Measurements from ENCODE around the gene TIFAB. TPM values are rescaled to one million over a fixed set of nuclear protein-coding genes. Genes with fewer than 3 reads are reported as not detected.

Gene TIFAB
- total and polyA plus RNA-seq, 2 experiments from 2014 or later, result not detected

GRCh38 chr5:135439231-135440205 lies 12.6 kb downstream of the TIFAB start (continued):
- TF ChIP-seq EZH2phosphoT487 (IDR thresholded peaks at IDR 0.05; ENCODE audit: unreplicated experiment) (no peak), EZH2 (IDR thresholded peaks at IDR 0.05; ENCODE audit: low read depth, unreplicated experiment) (no peak), REST (IDR thresholded peaks at IDR 0.05; ENCODE audit: unreplicated experiment) (no peak), STAT1 (IDR thresholded peaks at IDR 0.05; ENCODE audit: unreplicated experiment) (no peak), POLR2AphosphoS5 (IDR thresholded peaks at IDR 0.05; ENCODE audit: low read depth) (no peak)

GRCh38 chr5:135438636-135439221 lies 13.4 kb downstream of the TIFAB start:
- no peaks in the 10 kb centered on the region for H3K9me2 ChIP-seq (ENCODE audit: insufficient read depth)
- no peaks in the 10 kb centered on the region for H3K79me2 ChIP-seq (replicated peaks; ENCODE audit: insufficient read depth)
- Mint-ChIP-seq H3K36me3 (ENCODE audit: low read depth) (no peaks in the 10 kb centered on the region), H3K4me1 (peaks cover 18% of the 10 kb centered on the region), H3K4me3 (no peak overlapping the region), H3K9me3 (no peaks in the 10 kb centered on the region), H3K27ac (no peak overlapping the region), H3K27me3 (ENCODE audit: insufficient read depth, low read depth, poor library complexity) (peaks cover 4% of the 10 kb centered on the region)
- DNase-seq (ENCODE audit: low spot score) (no peak), ATAC-seq (no peak)
- no peaks in the 10 kb centered on the region for H3K4me1 ChIP-seq (ENCODE audit: insufficient read depth)
- no peaks in the 10 kb centered on the region for H3F3A ChIP-seq (replicated peaks; ENCODE audit: low read depth)
- no peak overlapping the region for H3K4me2 ChIP-seq
- no peaks in the 10 kb centered on the region for H4K20me1 ChIP-seq (replicated peaks; ENCODE audit: insufficient read depth)
- no peak overlapping the region for H3K27ac ChIP-seq (ENCODE audit: low read depth)
- H2AFZ ChIP-seq, result no peak overlapping the region; the same call in 1 of the 2 replicates
- H3K36me3 ChIP-seq (ENCODE audit: insufficient read depth), result no peaks in the 10 kb centered on the region
- no peak overlapping the region for H3K4me3 ChIP-seq
- no peaks in the 10 kb centered on the region for H3K27me3 ChIP-seq (ENCODE audit: insufficient read depth)
- no peak for TF ChIP-seq EZH2phosphoT487 (IDR thresholded peaks at IDR 0.05; ENCODE audit: unreplicated experiment)
- no peak for TF ChIP-seq CTCF (conservative IDR thresholded peaks at IDR 0.05; ENCODE audit: low read depth in 2 of 2)
- no peak for TF ChIP-seq JUNB (IDR thresholded peaks at IDR 0.05; ENCODE audit: unreplicated experiment)
- TF ChIP-seq ZNF331 (CRISPR knock-in tag; IDR thresholded peaks at IDR 0.05; ENCODE audit: low read depth), result no peak
- no peak for TF ChIP-seq STAT1 (IDR thresholded peaks at IDR 0.05; ENCODE audit: unreplicated experiment)
- no peak for TF ChIP-seq CREB1 (CRISPR knock-in tag; IDR thresholded peaks at IDR 0.05; ENCODE audit: low read depth)
- no peak for TF ChIP-seq NANOG (IDR thresholded peaks at IDR 0.05; ENCODE audit: borderline replicate concordance)
- TF ChIP-seq EZH2 (IDR thresholded peaks at IDR 0.05; ENCODE audit: low read depth, unreplicated experiment), result no peak
- TF ChIP-seq POLR2AphosphoS5 (IDR thresholded peaks at IDR 0.05; ENCODE audit: low read depth), result no peak
- TF ChIP-seq ZNF462 (CRISPR knock-in tag; IDR thresholded peaks at IDR 0.05), result no peak

All from GM23338 (cell line).